K562 (cell line): Measurements from ENCODE around the gene MKS1. TPM values are rescaled to one million over a fixed set of nuclear protein-coding genes. Genes with fewer than 3 reads are reported as not detected.

ENCODE experiments used
- ATAC-seq: fragments of 200-7000 bp; cut with Tn5 transposase; 3 replicates; pipeline ENCODE4 v1.9.1; 2020; ENCODE audit warnings: moderate library complexity
- BruUV-seq: library from RNA; stranded (reverse); fragments of 400-500 nt; replicated peaks from 2 replicates; lab custom pipeline; 2021; lab: Mats Ljungman, UMichigan
- CTCF ChIA-PET: fragments of 300-600 bp; formaldehyde crosslinking; extraction: SDS; loops from one replicate; lab custom pipeline; 2021; ENCODE audit warnings: low intra/inter-chr PET ratio; lab: Yijun Ruan, JAX
- POLR2A ChIA-PET: fragments of 300-600, 350-650 bp; sonication (Branson Sonifier 250); formaldehyde crosslinking; extraction: SDS; loops from one replicate; lab custom pipeline; 2021; ENCODE audit warnings: antibody characterized with exemption, inconsistent platforms; lab: Yijun Ruan, JAX
- DNase-seq, 4 experiments: peaks; one replicate each; pipeline versions ENCODE4 v3.0.0 to v3.0.0-alpha.2; 2011 to 2018; ENCODE audit warnings: low spot score in 3 of 4, mixed read lengths in 3 of 4; ENCODE audit errors: extremely low read depth in 1 of 4
- FAIRE-seq: peaks from 2 replicates; lab custom pipeline; 2011; peaks lifted over from hg19 to GRCh38; lab: Jason Lieb, UNC
- H2AFZ ChIP-seq: 2 replicates; pipeline ENCODE4 v1.6.0; 2011; ENCODE audit warnings: low read depth, low read length, control low read depth, inconsistent platforms
- H3K27ac ChIP-seq: fragments of 200-600 bp; 3 replicates; pipeline ENCODE4 v1.8.0; 2011; ENCODE audit warnings: low read depth, mild to moderate bottlenecking, control low read depth, inconsistent platforms, low read length, moderate library complexity, mixed read lengths; ENCODE audit errors: extremely low read depth
- H3K27me3 ChIP-seq, 2 experiments: fragments of 300-600 bp in 1 of 2; 2 replicates in 1 of 2; 3 replicates in 1 of 2; pipeline versions ENCODE4 v1.6.0 to v1.8.0; 2011; ENCODE audit warnings: inconsistent platforms in 2 of 2, low read length in 2 of 2, mild to moderate bottlenecking in 1 of 2, mixed read lengths in 1 of 2, moderate library complexity in 1 of 2; ENCODE audit not compliant: control insufficient read depth in 2 of 2, insufficient read depth in 2 of 2
- H3K36me3 ChIP-seq: fragments of 300-600 bp; 3 replicates; pipeline ENCODE4 v1.8.0; 2011; ENCODE audit warnings: mild to moderate bottlenecking, low read length, inconsistent platforms; ENCODE audit not compliant: control insufficient read depth, insufficient read depth
- H3K4me1 ChIP-seq, 2 experiments: fragments of 200-600 bp in 1 of 2; replicated peaks in 1 of 2; 2 replicates in 1 of 2; 3 replicates in 1 of 2; pipeline versions ENCODE4 v1.5.1 to v1.8.0; 2011; ENCODE audit warnings: inconsistent platforms in 2 of 2, low read length in 2 of 2, mild to moderate bottlenecking in 1 of 2, mixed read lengths in 1 of 2, moderate library complexity in 1 of 2; ENCODE audit not compliant: control insufficient read depth in 2 of 2, insufficient read depth in 2 of 2
- H3K4me2 ChIP-seq: 2 replicates; pipeline ENCODE4 v1.6.1; 2011; ENCODE audit warnings: low read length, control low read depth, inconsistent platforms, mixed read lengths; ENCODE audit not compliant: insufficient read depth
- H3K4me3 ChIP-seq: fragments of 200-600 bp; sonication (generic), shearing (Covaris generic); 2 replicates; pipeline ENCODE4 v1.5.1; 2016; ENCODE audit warnings: control low read depth, inconsistent platforms
- H3K79me2 ChIP-seq: fragments of 200-600 bp; 3 replicates; pipeline ENCODE4 v1.8.0; 2011; ENCODE audit warnings: low read length, inconsistent platforms; ENCODE audit not compliant: control insufficient read depth, insufficient read depth
- H3K9ac ChIP-seq, 2 experiments: 2 replicates each; pipeline versions ENCODE4 v1.6.0 to v1.6.1; 2011; ENCODE audit warnings: low read depth in 2 of 2, low read length in 2 of 2, control low read depth in 1 of 2, inconsistent platforms in 1 of 2, mild to moderate bottlenecking in 1 of 2, mixed read lengths in 1 of 2; ENCODE audit not compliant: insufficient read depth in 1 of 2
- H3K9me1 ChIP-seq: one replicate; pipeline ENCODE4 v1.6.0; 2011; ENCODE audit warnings: inconsistent platforms, mild to moderate bottlenecking, low read length, moderate library complexity; ENCODE audit not compliant: control insufficient read depth, insufficient read depth
- H3K9me3 ChIP-seq: replicated peaks from 2 replicates; pipeline ENCODE4 v1.5.1; 2011; ENCODE audit warnings: low read depth, low read length, inconsistent platforms; ENCODE audit not compliant: control insufficient read depth, insufficient read depth
- H4K20me1 ChIP-seq: replicated peaks from 2 replicates; pipeline ENCODE4 v1.6.1; 2011; ENCODE audit warnings: low read length, inconsistent platforms, mixed read lengths; ENCODE audit not compliant: control insufficient read depth, insufficient read depth
- ASH1L ChIP-seq: fragments of 450-650 bp; IDR thresholded peaks from 2 replicates; pipeline ENCODE4 v1.6.1; 2018; ENCODE audit warnings: borderline replicate concordance, mild to moderate bottlenecking, low read depth; ENCODE audit not compliant: partially characterized antibody
- CBX3 ChIP-seq, 2 experiments: IDR thresholded peaks; 1 replicate in 1 of 2; 2 replicates in 1 of 2; pipeline ENCODE4 v1.6.1; 2012; ENCODE audit warnings: inconsistent platforms in 2 of 2, low read length in 2 of 2, borderline replicate concordance in 1 of 2, control low read depth in 1 of 2
- CTBP1 ChIP-seq: fragments of 450-650 bp; IDR thresholded peaks from 2 replicates; pipeline ENCODE4 v1.6.1; 2016; ENCODE audit warnings: borderline replicate concordance
- FOXA3 ChIP-seq, 2 experiments: fragments of 450-650 bp in 1 of 2; sonication (generic) in 1 of 2; formaldehyde crosslinking; IDR thresholded peaks in 1 of 2; conservative IDR thresholded peaks in 1 of 2; 2 replicates each; pipeline versions ENCODE4 v1.4.0 to v1.8.0; 2020 to 2022; ENCODE audit warnings: mild to moderate bottlenecking in 2 of 2, missing genetic modification reagents in 1 of 2
- NBN ChIP-seq: fragments of 450-650 bp; IDR thresholded peaks from 2 replicates; pipeline ENCODE4 v1.6.1; 2016; ENCODE audit warnings: low read depth, mild to moderate bottlenecking
- OTX1 ChIP-seq: fragments of 450-650 bp; formaldehyde crosslinking; IDR thresholded peaks from 2 replicates; pipeline ENCODE4 v1.4.0; 2022; ENCODE audit warnings: mild to moderate bottlenecking
- RAD51 ChIP-seq: fragments of 450-650 bp; IDR thresholded peaks from 2 replicates; pipeline ENCODE4 v1.7.1; 2016; ENCODE audit warnings: low read depth, mild to moderate bottlenecking, borderline replicate concordance
- TBL1XR1 ChIP-seq, 2 experiments: IDR thresholded peaks; 2 replicates each; pipeline ENCODE4 v1.6.1; 2012; ENCODE audit warnings: improper control_type of control experiment in 2 of 2, low read length in 2 of 2, mild to moderate bottlenecking in 1 of 2
- ZC3H8 ChIP-seq: fragments of 450-650 bp; IDR thresholded peaks from 2 replicates; pipeline ENCODE4 v1.6.1; 2017
- ZNF124 ChIP-seq: sonication (generic); formaldehyde crosslinking; IDR thresholded peaks from 2 replicates; pipeline ENCODE4 v1.8.1; 2022; ENCODE audit warnings: missing genetic modification reagents
- WGBS: fragments of 100-300 bp; shearing (Covaris generic); methylation state at CpG from one replicate; pipeline ENCODE4 v1.1.6; 2016; ENCODE audit warnings: low coverage, mixed read lengths; ENCODE audit not compliant: insufficient coverage; ENCODE audit errors: missing lambda C conversion rate; 5-methylcytosine and 5-hydroxymethylcytosine counted together
- in situ Hi-C: fragments of 300-500 bp; cut with MboI; formaldehyde crosslinking; loops from 4 replicates; pipeline ENCODE4 v1.15.0; 2018; ENCODE audit warnings: inconsistent platforms, mixed read lengths
- intact Hi-C: fragments of 100-400 bp; cut with micrococcal nuclease; formaldehyde crosslinking; loops from 2 replicates; pipeline ENCODE4 v1.14.2; 2022
- polyA plus RNA-seq, 8 experiments: library from polyadenylated mRNA; depleted of rRNA in 4 of 8; stranded (reverse) in 5 of 8; unstranded in 3 of 8; fragments of >200 nt; fragmentation: Nextera tagmentation in 2 of 8; fragmentation: Illumina TruSeq in 1 of 8; extraction: Ambion mirVana in 2 of 8; extraction: Trizol in 1 of 8; gene quantifications; 2 replicates each; pipeline versions ENCODE4 v1.2.1 to v1.2.3, GENCODE V29; 2011 to 2014; ENCODE audit warnings: inconsistent platforms in 1 of 8, missing spikeins in 1 of 8
- total RNA-seq, 7 experiments: library from RNA; depleted of rRNA in 6 of 7; stranded (reverse); fragments of >200 nt in 6 of 7; fragmentation: Illumina TruSeq in 2 of 7; extraction: Trizol in 2 of 7; gene quantifications; 2 replicates each; pipeline versions ENCODE4 v1.2.1 to v1.2.3, GENCODE V29; 2011 to 2021; ENCODE audit warnings: low replicate concordance in 1 of 7
- TF ChIP-seq, protein P1 (sequence below): fragments of 250-450 bp; sonication (Bioruptor Pico); IDR thresholded peaks from 2 replicates; pipeline ENCODE4 v1.4.0; 2020; ENCODE audit warnings: mild to moderate bottlenecking
- TF ChIP-seq, protein P2 (sequence below): fragments of 450-650 bp; IDR thresholded peaks from 2 replicates; pipeline ENCODE4 v1.6.1; 2016; ENCODE audit warnings: mild to moderate bottlenecking
- TF ChIP-seq, protein P3 (sequence below): fragments of 450-650 bp; formaldehyde crosslinking; IDR thresholded peaks from 2 replicates; pipeline ENCODE4 v1.4.0; 2022; ENCODE audit warnings: mild to moderate bottlenecking, moderate library complexity
- TF ChIP-seq, protein P4 (sequence below): IDR thresholded peaks from 3 replicates; pipeline ENCODE4 v1.6.1; 2011; ENCODE audit warnings: borderline replicate concordance, mild to moderate bottlenecking; ENCODE audit not compliant: insufficient read length, insufficient read depth

The MKS1 gene
- total and polyA plus RNA-seq, 9 of the 15 experiments (the other 6 are each of a cell fraction or from before 2014, with no cell fraction given) = 16.3 to 31.0 (median 25.9) TPM

DNA sequence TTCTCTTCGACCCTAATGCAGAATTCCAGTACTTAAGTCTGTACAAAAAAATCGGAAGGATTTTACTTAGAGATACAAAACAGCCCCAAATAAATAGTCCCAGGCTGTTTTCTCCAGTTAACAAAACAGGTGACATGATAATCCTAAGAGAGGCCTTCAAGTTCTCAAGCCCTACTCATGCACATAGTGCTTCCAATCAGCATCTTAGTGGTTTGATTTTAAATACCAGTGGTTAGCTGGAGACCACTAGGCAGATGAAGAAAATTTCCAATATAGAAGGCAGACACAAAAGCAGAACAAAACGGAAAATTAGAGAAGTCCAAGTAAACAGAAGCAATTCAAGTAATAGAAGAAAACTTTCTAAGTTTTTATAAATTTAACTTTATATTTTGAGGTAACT, 57.5 kb downstream of the MKS1 start:
- H3K9me1 ChIP-seq = no peaks in the 10 kb centered on the region
- DNase-seq (no peak), ATAC-seq (no peak), FAIRE-seq (no peak)
- no peaks in the 10 kb centered on the region for H4K20me1 ChIP-seq
- CTCF ChIA-PET = no interaction called here
- peaks cover 0 to 7% of the 10 kb centered on the region in 2 experiments; a peak in 2 of 5 replicates for H3K4me1 ChIP-seq
- H2AFZ ChIP-seq = no peak overlapping the region
- no TSS peak for BruUV-seq
- no peak overlapping the region for H3K9ac ChIP-seq
- H3K4me2 ChIP-seq = no peak overlapping the region
- in situ Hi-C loops (no loop called here), intact Hi-C loops (no loop called here)
- 0% methylated on average over 3 of the region's 3 CpGs for WGBS
- no peak overlapping the region for H3K27ac ChIP-seq
- H3K36me3 ChIP-seq = no peaks in the 10 kb centered on the region
- H3K27me3 ChIP-seq = peaks cover 19 to 22% of the 10 kb centered on the region in 2 experiments
- no peaks in the 10 kb centered on the region for H3K79me2 ChIP-seq
- H3K9me3 ChIP-seq = no peaks in the 10 kb centered on the region
- H3K4me3 ChIP-seq = no peak overlapping the region
- POLR2A ChIA-PET = interaction anchor here (1.2 kb wide), 1 partner anchor 30 kb away, joined by 3 read pairs; no protein-coding TSS in a partner anchor
- TF ChIP-seq, protein P1, sequence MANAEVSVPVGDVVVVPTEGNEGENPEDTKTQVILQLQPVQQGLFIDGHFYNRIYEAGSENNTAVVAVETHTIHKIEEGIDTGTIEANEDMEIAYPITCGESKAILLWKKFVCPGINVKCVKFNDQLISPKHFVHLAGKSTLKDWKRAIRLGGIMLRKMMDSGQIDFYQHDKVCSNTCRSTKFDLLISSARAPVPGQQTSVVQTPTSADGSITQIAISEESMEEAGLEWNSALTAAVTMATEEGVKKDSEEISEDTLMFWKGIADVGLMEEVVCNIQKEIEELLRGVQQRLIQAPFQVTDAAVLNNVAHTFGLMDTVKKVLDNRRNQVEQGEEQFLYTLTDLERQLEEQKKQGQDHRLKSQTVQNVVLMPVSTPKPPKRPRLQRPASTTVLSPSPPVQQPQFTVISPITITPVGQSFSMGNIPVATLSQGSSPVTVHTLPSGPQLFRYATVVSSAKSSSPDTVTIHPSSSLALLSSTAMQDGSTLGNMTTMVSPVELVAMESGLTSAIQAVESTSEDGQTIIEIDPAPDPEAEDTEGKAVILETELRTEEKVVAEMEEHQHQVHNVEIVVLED = no peak
- TF ChIP-seq CBX3 (IDR thresholded peaks at IDR 0.05; ENCODE audit: borderline replicate concordance in 1 of 2, low read length in 2 of 2) (no peak), ZNF124 (CRISPR knock-in tag) (no peak), ASH1L (no peak), OTX1 (CRISPR knock-in tag) (no peak), NBN (no peak), RAD51 (no peak), TBL1XR1 (IDR thresholded peaks at IDR 0.05; ENCODE audit: low read length in 2 of 2) (no peak), FOXA3 (CRISPR knock-in tag; conservative IDR thresholded peaks at IDR 0.05 in 1 of 2, IDR thresholded peaks at IDR 0.05 in 1 of 2) (no peak), ZC3H8 (no peak), CTBP1 (no peak)
- TF ChIP-seq, protein P2, sequence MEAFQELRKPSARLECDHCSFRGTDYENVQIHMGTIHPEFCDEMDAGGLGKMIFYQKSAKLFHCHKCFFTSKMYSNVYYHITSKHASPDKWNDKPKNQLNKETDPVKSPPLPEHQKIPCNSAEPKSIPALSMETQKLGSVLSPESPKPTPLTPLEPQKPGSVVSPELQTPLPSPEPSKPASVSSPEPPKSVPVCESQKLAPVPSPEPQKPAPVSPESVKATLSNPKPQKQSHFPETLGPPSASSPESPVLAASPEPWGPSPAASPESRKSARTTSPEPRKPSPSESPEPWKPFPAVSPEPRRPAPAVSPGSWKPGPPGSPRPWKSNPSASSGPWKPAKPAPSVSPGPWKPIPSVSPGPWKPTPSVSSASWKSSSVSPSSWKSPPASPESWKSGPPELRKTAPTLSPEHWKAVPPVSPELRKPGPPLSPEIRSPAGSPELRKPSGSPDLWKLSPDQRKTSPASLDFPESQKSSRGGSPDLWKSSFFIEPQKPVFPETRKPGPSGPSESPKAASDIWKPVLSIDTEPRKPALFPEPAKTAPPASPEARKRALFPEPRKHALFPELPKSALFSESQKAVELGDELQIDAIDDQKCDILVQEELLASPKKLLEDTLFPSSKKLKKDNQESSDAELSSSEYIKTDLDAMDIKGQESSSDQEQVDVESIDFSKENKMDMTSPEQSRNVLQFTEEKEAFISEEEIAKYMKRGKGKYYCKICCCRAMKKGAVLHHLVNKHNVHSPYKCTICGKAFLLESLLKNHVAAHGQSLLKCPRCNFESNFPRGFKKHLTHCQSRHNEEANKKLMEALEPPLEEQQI = no peak
- TF ChIP-seq, protein P3, sequence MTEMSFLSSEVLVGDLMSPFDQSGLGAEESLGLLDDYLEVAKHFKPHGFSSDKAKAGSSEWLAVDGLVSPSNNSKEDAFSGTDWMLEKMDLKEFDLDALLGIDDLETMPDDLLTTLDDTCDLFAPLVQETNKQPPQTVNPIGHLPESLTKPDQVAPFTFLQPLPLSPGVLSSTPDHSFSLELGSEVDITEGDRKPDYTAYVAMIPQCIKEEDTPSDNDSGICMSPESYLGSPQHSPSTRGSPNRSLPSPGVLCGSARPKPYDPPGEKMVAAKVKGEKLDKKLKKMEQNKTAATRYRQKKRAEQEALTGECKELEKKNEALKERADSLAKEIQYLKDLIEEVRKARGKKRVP (CRISPR knock-in tag) = no peak
- TF ChIP-seq, protein P4, sequence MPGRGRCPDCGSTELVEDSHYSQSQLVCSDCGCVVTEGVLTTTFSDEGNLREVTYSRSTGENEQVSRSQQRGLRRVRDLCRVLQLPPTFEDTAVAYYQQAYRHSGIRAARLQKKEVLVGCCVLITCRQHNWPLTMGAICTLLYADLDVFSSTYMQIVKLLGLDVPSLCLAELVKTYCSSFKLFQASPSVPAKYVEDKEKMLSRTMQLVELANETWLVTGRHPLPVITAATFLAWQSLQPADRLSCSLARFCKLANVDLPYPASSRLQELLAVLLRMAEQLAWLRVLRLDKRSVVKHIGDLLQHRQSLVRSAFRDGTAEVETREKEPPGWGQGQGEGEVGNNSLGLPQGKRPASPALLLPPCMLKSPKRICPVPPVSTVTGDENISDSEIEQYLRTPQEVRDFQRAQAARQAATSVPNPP = no peak
